Right lobe of liver (tissue), 6 donors: Measurements from ENCODE around the gene REXO5. TPM values are rescaled to one million over a fixed set of nuclear protein-coding genes. Genes with fewer than 3 reads are reported as not detected.

Experiments used
- ATAC-seq, 4 donors: fragments of 200-7000 bp; cut with Tn5 transposase; one replicate each; pipeline ENCODE4 v1.9.1; 2020; ENCODE audit warnings: mild to moderate bottlenecking in 4 of 4, moderate library complexity in 4 of 4
- DNase-seq, 3 donors: peaks; one replicate each; pipeline ENCODE4 v3.0.0-alpha.2; 2020
- H3K27ac ChIP-seq, 3 donors: fragments of 200-600 bp; one replicate each; pipeline ENCODE4 v1.8.0; 2022
- H3K27me3 ChIP-seq, 2 donors: fragments of 200-600 bp; one replicate each; pipeline ENCODE4 v1.8.0; 2022
- H3K36me3 ChIP-seq, 4 donors: fragments of 200-600 bp; sonication (generic) in 1 of 4; one replicate each; pipeline versions ENCODE4 v1.5.1 to v1.8.0; 2017 to 2022; ENCODE audit warnings: control low read depth in 1 of 4
- H3K4me1 ChIP-seq, 4 donors: fragments of 200-600 bp; sonication (generic) in 1 of 4; one replicate each; pipeline versions ENCODE4 v1.5.1 to v1.8.0; 2017 to 2022; ENCODE audit warnings: control low read depth in 1 of 4
- H3K4me3 ChIP-seq, 3 donors: fragments of 200-600 bp; one replicate each; pipeline ENCODE4 v1.8.0; 2022
- H3K9me3 ChIP-seq, 4 donors: fragments of 200-600 bp; sonication (generic) in 1 of 4; one replicate each; pipeline versions ENCODE4 v1.5.1 to v1.8.0; 2017 to 2022; ENCODE audit warnings: control low read depth in 1 of 4
- POLR2A ChIP-seq: fragments of 450-650 bp; IDR thresholded peaks from one replicate; pipeline ENCODE4 v1.6.1; 2017; ENCODE audit warnings: antibody characterized with exemption, mild to moderate bottlenecking
- WGBS: methylation state at CpG from one replicate; pipeline ENCODE4 v1.1.6; 2018; ENCODE audit warnings: low coverage, low lambda C conversion rate; ENCODE audit not compliant: insufficient coverage; ENCODE audit errors: missing lambda C conversion rate; 5-methylcytosine and 5-hydroxymethylcytosine counted together
- intact Hi-C, 2 donors: fragments of 100-400 bp; cut with DNase I; formaldehyde crosslinking; loops; one replicate each; pipeline versions ENCODE4 v1.11.2 to v1.14.1; 2022
- total RNA-seq, 6 experiments: library from RNA; depleted of rRNA in 2 of 6; stranded (reverse); fragments of >200 nt in 2 of 6; fragmentation: NEBNext Ultra II Directional in 3 of 6; extraction: Animal tissue kit (Norgen Biotek cat#: 25700) in 3 of 6; gene quantifications; one replicate each; pipeline versions ENCODE4 v1.1.0 to v1.2.4, GENCODE V29; 2016 to 2023
- TF ChIP-seq, protein P1 (sequence below), 4 donors: fragments of 200-600 bp in 3 of 4; fragments of 450-650 bp in 1 of 4; IDR thresholded peaks; one replicate each; pipeline versions ENCODE4 v1.5.1 to v1.8.0; 2016 to 2022; ENCODE audit warnings: antibody characterized with exemption in 4 of 4, mild to moderate bottlenecking in 2 of 4
- donor health status: DM: no; HTN: yes; CAD: no.
- donor health status: DM: no; HTN: no; CAD: no.
- donor health status: DM: no; HTN: no; CAD: no.
- donor health status: DM: no; HTN: yes; CAD: no.
- donor health status: DM: no; HTN: yes; CAD: no.

REXO5 gene
- total RNA-seq, 6 experiments from 2014 or later: 1.1 to 2.9 (median 2.4) TPM

DNA sequence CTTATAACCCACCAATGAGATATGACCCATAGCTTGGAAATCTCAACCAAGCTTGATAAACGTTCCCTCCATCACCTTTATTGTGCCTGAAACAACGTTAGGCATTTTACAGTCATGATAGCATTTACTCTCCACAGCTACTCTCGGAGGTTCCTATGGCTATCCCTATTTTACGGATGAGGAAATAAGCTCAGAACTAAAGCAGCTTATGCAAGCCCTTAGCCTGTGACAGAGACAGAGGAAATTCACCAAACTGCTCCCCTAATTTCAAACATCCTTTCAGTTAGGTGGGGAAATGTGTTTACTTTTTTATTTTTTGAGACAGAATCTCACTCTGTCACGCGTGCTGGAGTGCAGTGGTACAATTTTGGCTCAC lies 75.2 kb downstream of the REXO5 start:
- Histone ChIP-seq H3K27ac (peak overlapping the region; percentile 24 to 79 (median 74)), H3K9me3 (no peaks in the 10 kb centered on the region), H3K4me1 (peaks cover 0 to 79% (median 27%) of the 10 kb centered on the region in 4 donors), H3K27me3 (no peaks in the 10 kb centered on the region), H3K4me3 (no peak overlapping the region), H3K36me3 (no peaks in the 10 kb centered on the region)
- DNase-seq (no peak), ATAC-seq (peak in 1 of 4 donors; percentile 25)
- TF ChIP-seq, protein P1, sequence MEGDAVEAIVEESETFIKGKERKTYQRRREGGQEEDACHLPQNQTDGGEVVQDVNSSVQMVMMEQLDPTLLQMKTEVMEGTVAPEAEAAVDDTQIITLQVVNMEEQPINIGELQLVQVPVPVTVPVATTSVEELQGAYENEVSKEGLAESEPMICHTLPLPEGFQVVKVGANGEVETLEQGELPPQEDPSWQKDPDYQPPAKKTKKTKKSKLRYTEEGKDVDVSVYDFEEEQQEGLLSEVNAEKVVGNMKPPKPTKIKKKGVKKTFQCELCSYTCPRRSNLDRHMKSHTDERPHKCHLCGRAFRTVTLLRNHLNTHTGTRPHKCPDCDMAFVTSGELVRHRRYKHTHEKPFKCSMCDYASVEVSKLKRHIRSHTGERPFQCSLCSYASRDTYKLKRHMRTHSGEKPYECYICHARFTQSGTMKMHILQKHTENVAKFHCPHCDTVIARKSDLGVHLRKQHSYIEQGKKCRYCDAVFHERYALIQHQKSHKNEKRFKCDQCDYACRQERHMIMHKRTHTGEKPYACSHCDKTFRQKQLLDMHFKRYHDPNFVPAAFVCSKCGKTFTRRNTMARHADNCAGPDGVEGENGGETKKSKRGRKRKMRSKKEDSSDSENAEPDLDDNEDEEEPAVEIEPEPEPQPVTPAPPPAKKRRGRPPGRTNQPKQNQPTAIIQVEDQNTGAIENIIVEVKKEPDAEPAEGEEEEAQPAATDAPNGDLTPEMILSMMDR (IDR thresholded peaks at IDR 0.05): no peak
- no peak for TF ChIP-seq POLR2A
- intact Hi-C loops: no loop called here
- WGBS: 23% methylated on average over 6 of the region's 6 CpGs

DNA sequence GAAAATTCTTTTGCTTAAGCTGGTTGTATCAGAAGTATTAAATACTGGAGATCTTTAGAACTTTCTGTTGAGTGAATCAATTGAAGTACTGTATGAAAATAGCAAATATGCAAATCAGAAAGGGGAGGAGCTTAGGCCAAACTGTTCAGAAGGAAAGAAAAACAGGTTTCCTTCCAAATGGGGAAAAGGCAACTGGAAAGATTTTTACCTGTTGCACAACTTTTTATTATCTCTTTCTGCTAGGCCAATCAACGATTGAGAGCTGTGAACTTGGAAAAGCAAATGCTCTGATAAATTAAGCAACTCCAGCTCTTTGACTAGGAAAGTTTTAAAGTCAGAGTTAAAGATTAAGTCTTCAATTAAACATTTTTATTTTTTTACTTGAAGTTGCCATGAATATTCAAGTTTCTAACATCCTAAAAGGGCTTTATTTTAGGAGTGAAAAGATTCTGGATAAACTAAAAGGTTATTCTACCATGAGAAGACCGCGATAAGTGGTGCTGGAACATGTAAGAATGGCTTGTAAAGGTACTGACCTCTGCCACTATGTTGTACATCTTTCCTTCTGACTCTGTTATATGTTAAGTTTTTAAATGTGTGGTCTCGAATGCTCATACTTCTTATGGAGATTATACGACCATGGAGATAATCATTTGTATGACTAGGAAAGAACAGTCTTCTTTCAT lies 77.4 kb downstream of the REXO5 start:
- Histone ChIP-seq H3K9me3 (no peaks in the 10 kb centered on the region), H3K4me3 (peak overlapping the region in 1 of 3 donors; percentile 32), H3K4me1 (peaks cover 0 to 90% (median 36%) of the 10 kb centered on the region in 4 donors), H3K27me3 (no peaks in the 10 kb centered on the region), H3K27ac (peak overlapping the region in 2 of 3 donors; percentile 74 to 79), H3K36me3 (no peaks in the 10 kb centered on the region)
- intact Hi-C loops: no loop called here
- ATAC-seq (peak; percentile 60 to 76 (median 66)), DNase-seq (no peak)
- TF ChIP-seq, protein P1 (IDR thresholded peaks at IDR 0.05): no peak
- 18% methylated on average over 5 of the region's 5 CpGs for WGBS

DNA sequence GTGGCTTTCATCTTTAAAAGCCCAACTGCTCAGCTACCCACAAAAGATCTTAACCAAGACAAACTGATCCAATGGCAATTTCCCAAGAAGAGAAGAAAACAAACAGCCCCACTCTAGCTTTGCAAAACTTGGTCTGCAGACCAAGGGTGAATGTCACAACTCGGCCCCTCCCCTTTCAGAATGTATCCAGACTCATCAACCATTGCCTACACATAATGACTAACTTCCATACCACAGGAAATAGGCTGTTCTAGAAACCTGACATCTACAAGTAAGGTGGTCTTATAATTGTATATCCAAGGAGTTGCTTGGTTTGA lies 77.9 kb downstream of the REXO5 start:
- Histone ChIP-seq H3K4me1 (peaks cover 0 to 88% (median 36%) of the 10 kb centered on the region in 4 donors), H3K36me3 (no peaks in the 10 kb centered on the region), H3K27me3 (no peaks in the 10 kb centered on the region), H3K9me3 (no peaks in the 10 kb centered on the region), H3K27ac (peak overlapping the region; percentile 24 to 79 (median 74)), H3K4me3 (peak overlapping the region in 1 of 3 donors; percentile 32)
- intact Hi-C loops: no loop called here
- DNase-seq (peak in 2 of 3 donors; percentile 63 to 78), ATAC-seq (peak; percentile 41 to 75 (median 70))
- TF ChIP-seq POLR2A: no peak
- WGBS: 20% methylated on average over 1 of the region's 1 CpG

DNA sequence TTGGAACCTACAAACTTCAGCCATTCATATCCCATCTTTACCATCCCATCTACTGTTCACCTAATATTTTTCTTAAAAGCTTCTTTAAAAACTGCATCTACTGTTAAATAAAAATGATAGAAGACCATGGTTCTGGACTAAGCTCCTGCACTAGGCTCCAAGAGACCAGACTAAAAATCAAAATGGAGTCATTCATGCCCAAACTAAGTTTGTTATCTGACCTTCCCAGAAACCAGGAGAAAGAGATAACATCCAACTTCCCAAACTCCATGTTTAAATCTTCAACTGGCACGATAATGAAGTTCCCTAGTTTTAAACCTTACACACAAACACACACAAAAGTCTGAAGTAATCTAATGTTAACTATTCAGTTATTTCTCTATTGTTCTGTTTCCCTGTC lies 80.0 kb downstream of the REXO5 start:
- TF ChIP-seq, protein P1 (IDR thresholded peaks at IDR 0.05): no peak
- TF ChIP-seq POLR2A: no peak
- intact Hi-C loops: no loop called here
- peaks cover 0 to 79% (median 31%) of the 10 kb centered on the region in 4 donors for H3K4me1 ChIP-seq

DNA sequence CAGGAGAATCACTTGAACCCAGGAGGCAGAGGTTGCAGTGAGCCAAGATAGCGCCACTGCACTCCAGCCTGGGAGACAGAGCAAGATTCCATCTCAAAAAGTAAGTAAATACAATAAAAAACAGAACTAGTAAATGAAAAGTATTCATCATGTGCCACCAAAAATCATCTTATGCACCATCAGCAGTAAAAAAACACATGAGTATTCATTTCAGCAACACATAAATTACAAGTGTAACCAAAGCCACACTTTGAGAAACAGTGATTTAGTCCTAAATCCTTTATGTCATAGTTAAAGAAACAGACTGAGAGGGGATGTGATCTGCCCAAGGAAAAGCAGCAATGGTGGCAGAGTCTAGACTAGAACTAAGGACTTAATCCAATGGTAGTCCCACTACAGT lies 80.9 kb downstream of the REXO5 start:
- Histone ChIP-seq H3K36me3 (no peaks in the 10 kb centered on the region), H3K27ac (peak overlapping the region in 2 of 3 donors; percentile 57 to 60), H3K27me3 (no peaks in the 10 kb centered on the region), H3K9me3 (no peaks in the 10 kb centered on the region), H3K4me1 (peaks cover 0 to 76% (median 28%) of the 10 kb centered on the region in 4 donors), H3K4me3 (no peak overlapping the region)
- no peak for DNase-seq
- intact Hi-C loops: no loop called here
- ATAC-seq: no peak
- TF ChIP-seq POLR2A: no peak
- TF ChIP-seq, protein P1 (IDR thresholded peaks at IDR 0.05): no peak
- 54% methylated on average over 1 of the region's 1 CpG for WGBS

More for the DNA sequence above, 80.0 kb downstream of the REXO5 start:
- no peak for DNase-seq
- no peak for ATAC-seq
- Histone ChIP-seq H3K4me3 (no peak overlapping the region), H3K9me3 (no peaks in the 10 kb centered on the region), H3K36me3 (no peaks in the 10 kb centered on the region), H3K27me3 (no peaks in the 10 kb centered on the region), H3K27ac (peak overlapping the region in 1 of 3 donors; percentile 79)
- WGBS: 9% methylated on average over 1 of the region's 1 CpG
